HG02571 (cell line): ENCODE measurements around the gene RASSF6.
"Not testable (repeated sequence)": the region's sequence is repeated elsewhere in the genome, so short reads cannot be mapped to it uniquely, and the experiment has no call there.

ENCODE experiments used
- ATAC-seq: cut with Tn5 transposase; IDR thresholded peaks from one replicate; pipeline ENCODE4 v1.9.1; 2021; ENCODE audit warnings: mild to moderate bottlenecking, moderate library complexity; ENCODE audit not compliant: unreplicated experiment

The RASSF6 gene

GRCh38 chr4:73620115-73620792 lies at the start of gene RASSF6:
Gene RASSF6, minus strand, starts transcription at chr4:73620436. Its CDS starts 8,641 bp downstream, at chr4:73611795.
- peak; percentile 93 for ATAC-seq

GRCh38 chr4:73669410-73670183 lies 49.4 kb upstream of the RASSF6 start:
- no peak for ATAC-seq

GRCh38 chr4:73668782-73669201 lies 48.6 kb upstream of the RASSF6 start:
- no peak for ATAC-seq

GRCh38 chr4:73665924-73666323 lies 45.7 kb upstream of the RASSF6 start:
- ATAC-seq = not testable (repeated sequence)

GRCh38 chr4:73664470-73664869 lies 44.2 kb upstream of the RASSF6 start:
- ATAC-seq = no peak

GRCh38 chr4:73663576-73663975 lies 43.3 kb upstream of the RASSF6 start:
- no peak for ATAC-seq

GRCh38 chr4:73662709-73663546 lies 42.7 kb upstream of the RASSF6 start:
- ATAC-seq = no peak

- ATAC-seq = no peak
Measured at GRCh38 chr4:73661646-73662119, 41.4 kb upstream of the RASSF6 start.

GRCh38 chr4:73660808-73661207 lies 40.6 kb upstream of the RASSF6 start:
- no peak for ATAC-seq

- peak; percentile 62 for ATAC-seq
Measured at GRCh38 chr4:73653695-73654106, 33.5 kb upstream of the RASSF6 start.

GRCh38 chr4:73650250-73650649 lies 30.0 kb upstream of the RASSF6 start:
- no peak for ATAC-seq

- ATAC-seq = no peak
Measured at GRCh38 chr4:73648478-73648877, 28.2 kb upstream of the RASSF6 start.

- ATAC-seq = no peak
Measured at GRCh38 chr4:73646117-73646516, 25.9 kb upstream of the RASSF6 start.

GRCh38 chr4:73631565-73632226 lies 11.5 kb upstream of the RASSF6 start:
- no peak for ATAC-seq

- not testable (repeated sequence) for ATAC-seq
Measured at GRCh38 chr4:73628834-73629233, 8.6 kb upstream of the RASSF6 start.

GRCh38 chr4:73621357-73621756 lies 1.1 kb upstream of the RASSF6 start:
- no peak for ATAC-seq

- ATAC-seq = no peak
Measured at GRCh38 chr4:73619346-73619745, 890 bp downstream of the RASSF6 start.

GRCh38 chr4:73617256-73617655 lies 3.0 kb downstream of the RASSF6 start:
- ATAC-seq = no peak

- no peak for ATAC-seq
Measured at GRCh38 chr4:73615613-73616012, 4.6 kb downstream of the RASSF6 start.

GRCh38 chr4:73614311-73614867 lies 5.8 kb downstream of the RASSF6 start:
- ATAC-seq = no peak
